ENCODE results near the gene RTP2. TPM values are rescaled to one million over a fixed set of nuclear protein-coding genes. Genes with fewer than 3 reads are reported as not detected.

The RTP2 gene
- polyA plus RNA-seq, 3 donors, result not detected

- peak; percentile 94 for TF ChIP-seq CTCF (IDR thresholded peaks at IDR 0.05)
- Histone ChIP-seq H3K27me3 (ENCODE audit: control insufficient read depth in 2 of 2, insufficient read depth in 2 of 2, low read length in 2 of 2) (peaks cover 0 to 9% of the 10 kb centered on the region in 2 donors), H3K27ac (ENCODE audit: low read depth in 1 of 2, low read length in 2 of 2) (no peak overlapping the region), H3K4me2 (replicated peaks; ENCODE audit: extremely low read depth, low read length, poor library complexity, severe bottlenecking) (no peak overlapping the region), H3K9ac (ENCODE audit: insufficient read depth, low read length, poor library complexity, severe bottlenecking) (no peak overlapping the region), H3K36me3 (replicated peaks in 1 of 2; ENCODE audit: control insufficient read depth in 1 of 2, insufficient read depth in 2 of 2, low read length in 2 of 2) (no peaks in the 10 kb centered on the region), H3K4me1 (ENCODE audit: control insufficient read depth in 1 of 2, insufficient read depth in 2 of 2, low read length in 2 of 2) (no peaks in the 10 kb centered on the region), H3K79me2 (ENCODE audit: insufficient read depth, low read length) (no peaks in the 10 kb centered on the region), H3K9me3 (replicated peaks in 1 of 2; ENCODE audit: control insufficient read depth in 1 of 2, insufficient read depth in 1 of 2, low read length in 2 of 2) (peaks cover under 1 to 1% of the 10 kb centered on the region in 2 donors), H2AFZ (ENCODE audit: insufficient read depth, low read depth, low read length, poor library complexity, severe bottlenecking) (no peak overlapping the region), H3K4me3 (replicated peaks in 1 of 3; ENCODE audit: low read depth in 2 of 3, low read length in 3 of 3) (no peak overlapping the region), H4K20me1 (ENCODE audit: insufficient read depth, low read length) (no peaks in the 10 kb centered on the region)
- no peak overlapping the region for H3K27ac Mint-ChIP-seq
- intact Hi-C loops (cut with micrococcal nuclease), result loop anchor here (2.0 to 5.0 kb wide), 2 partner anchors 58 to 361 kb away; no protein-coding TSS in a partner anchor
- H3K4me3 Mint-ChIP-seq, result no peak overlapping the region
- peaks cover 0 to 3% (median 2%) of the 10 kb centered on the region in 7 donors for H3K9me3 Mint-ChIP-seq
- WGBS (ENCODE audit: insufficient coverage), result 22% methylated on average over 4 of the region's 7 CpGs
- H3K4me1 Mint-ChIP-seq, result peaks cover 2% of the 10 kb centered on the region
- peak; percentile 36 to 57 (median 52) for DNase-seq
- H3K27me3 Mint-ChIP-seq (ENCODE audit: low read depth in 3 of 3), result peaks cover 2 to 18% (median 11%) of the 10 kb centered on the region in 3 donors
- H3K36me3 Mint-ChIP-seq, result no peaks in the 10 kb centered on the region
Observed at GRCh38 chr3:187679638-187680396, 22.5 kb downstream of the RTP2 start.

- H3K27ac Mint-ChIP-seq, result no peak overlapping the region
- peaks cover 2% of the 10 kb centered on the region for H3K4me1 Mint-ChIP-seq
- no peak overlapping the region for H3K4me3 Mint-ChIP-seq
- Histone ChIP-seq H3K79me2 (ENCODE audit: insufficient read depth, low read length) (no peaks in the 10 kb centered on the region), H3K36me3 (replicated peaks in 1 of 2; ENCODE audit: control insufficient read depth in 1 of 2, insufficient read depth in 2 of 2, low read length in 2 of 2) (no peaks in the 10 kb centered on the region), H4K20me1 (ENCODE audit: insufficient read depth, low read length) (no peaks in the 10 kb centered on the region), H3K27ac (ENCODE audit: low read depth in 1 of 2, low read length in 2 of 2) (no peak overlapping the region), H2AFZ (ENCODE audit: insufficient read depth, low read depth, low read length, poor library complexity, severe bottlenecking) (no peak overlapping the region), H3K4me3 (replicated peaks in 1 of 3; ENCODE audit: low read depth in 2 of 3, low read length in 3 of 3) (no peak overlapping the region), H3K9ac (ENCODE audit: insufficient read depth, low read length, poor library complexity, severe bottlenecking) (no peak overlapping the region), H3K4me2 (replicated peaks; ENCODE audit: extremely low read depth, low read length, poor library complexity, severe bottlenecking) (no peak overlapping the region), H3K9me3 (replicated peaks in 1 of 2; ENCODE audit: control insufficient read depth in 1 of 2, insufficient read depth in 1 of 2, low read length in 2 of 2) (no peaks in the 10 kb centered on the region), H3K27me3 (ENCODE audit: control insufficient read depth in 2 of 2, insufficient read depth in 2 of 2, low read length in 2 of 2) (peaks cover 4 to 12% of the 10 kb centered on the region in 2 donors), H3K4me1 (ENCODE audit: control insufficient read depth in 1 of 2, insufficient read depth in 2 of 2, low read length in 2 of 2) (no peaks in the 10 kb centered on the region)
- 17% methylated on average over 2 of the region's 5 CpGs for WGBS (ENCODE audit: insufficient coverage)
- no peak for TF ChIP-seq CTCF (IDR thresholded peaks at IDR 0.05)
- no peaks in the 10 kb centered on the region for H3K9me3 Mint-ChIP-seq
- H3K27me3 Mint-ChIP-seq (ENCODE audit: low read depth in 3 of 3), result peaks cover 9 to 26% (median 21%) of the 10 kb centered on the region in 3 donors
- DNase-seq, result peak in 1 of 3 donors; percentile 4
- H3K36me3 Mint-ChIP-seq, result no peaks in the 10 kb centered on the region
- intact Hi-C loops (cut with micrococcal nuclease), result loop anchor here (2.0 to 5.0 kb wide), 2 partner anchors 56 to 360 kb away; no protein-coding TSS in a partner anchor
Observed at GRCh38 chr3:187678726-187679268, 23.6 kb downstream of the RTP2 start.

Measured in CD14-positive monocyte (primary cell).